PFSK-1 (cell line): Measurements from ENCODE around the gene MYLK3.

Experiments used
- FOXP2 ChIP-seq: optimal IDR thresholded peaks from 2 replicates; pipeline ENCODE3; 2011; ENCODE audit warnings: borderline replicate concordance, control low read depth, inconsistent platforms; ENCODE audit not compliant: insufficient read depth; ENCODE audit errors: extremely low read length, extremely low read depth
- POLR2AphosphoS5 ChIP-seq: IDR thresholded peaks from 2 replicates; pipeline ENCODE4 v1.6.1; 2012; ENCODE audit warnings: low read depth, mild to moderate bottlenecking, control low read depth, low read length, moderate library complexity
- SIN3A ChIP-seq: IDR thresholded peaks from 2 replicates; pipeline ENCODE4 v1.6.1; 2012; ENCODE audit warnings: mild to moderate bottlenecking, low read length, moderate library complexity, borderline replicate concordance; ENCODE audit not compliant: insufficient read depth
- TAF1 ChIP-seq: IDR thresholded peaks from 2 replicates; pipeline ENCODE4 v1.6.1; 2012; ENCODE audit warnings: low read length, control low read depth, borderline replicate concordance; ENCODE audit not compliant: insufficient read depth
- TF ChIP-seq, protein P1 (sequence below), 2 experiments: IDR thresholded peaks; 2 replicates each; pipeline versions ENCODE4 v1.6.1 to v1.8.0; 2011 to 2012; ENCODE audit warnings: low read depth in 2 of 2, low read length in 2 of 2, control low read depth in 1 of 2, inconsistent platforms in 1 of 2, mild to moderate bottlenecking in 1 of 2, moderate library complexity in 1 of 2; ENCODE audit not compliant: insufficient read depth in 1 of 2

MYLK3 gene

DNA sequence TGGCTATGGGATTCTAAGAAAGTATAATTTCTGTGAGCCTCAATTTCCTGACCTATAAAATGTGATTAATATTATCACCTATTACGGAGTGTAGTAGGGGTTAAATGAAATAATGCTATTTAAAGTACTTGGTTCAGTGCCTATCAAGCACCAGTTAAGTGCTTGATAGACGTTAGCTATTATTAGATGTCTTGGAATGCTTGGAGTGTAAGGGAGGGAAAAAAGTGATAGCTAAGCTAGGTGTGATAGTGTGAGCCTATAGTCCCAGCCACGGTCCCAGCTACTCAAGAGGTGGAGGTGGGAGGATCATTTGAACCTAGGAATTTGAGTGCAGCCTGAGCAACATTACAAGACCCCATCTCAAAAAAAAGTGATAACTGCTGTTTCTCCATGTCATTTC is 51.2 kb downstream of the MYLK3 start:
- TF ChIP-seq TAF1 (no peak), FOXP2 (no peak), SIN3A (no peak), POLR2AphosphoS5 (no peak)
- TF ChIP-seq, protein P1, sequence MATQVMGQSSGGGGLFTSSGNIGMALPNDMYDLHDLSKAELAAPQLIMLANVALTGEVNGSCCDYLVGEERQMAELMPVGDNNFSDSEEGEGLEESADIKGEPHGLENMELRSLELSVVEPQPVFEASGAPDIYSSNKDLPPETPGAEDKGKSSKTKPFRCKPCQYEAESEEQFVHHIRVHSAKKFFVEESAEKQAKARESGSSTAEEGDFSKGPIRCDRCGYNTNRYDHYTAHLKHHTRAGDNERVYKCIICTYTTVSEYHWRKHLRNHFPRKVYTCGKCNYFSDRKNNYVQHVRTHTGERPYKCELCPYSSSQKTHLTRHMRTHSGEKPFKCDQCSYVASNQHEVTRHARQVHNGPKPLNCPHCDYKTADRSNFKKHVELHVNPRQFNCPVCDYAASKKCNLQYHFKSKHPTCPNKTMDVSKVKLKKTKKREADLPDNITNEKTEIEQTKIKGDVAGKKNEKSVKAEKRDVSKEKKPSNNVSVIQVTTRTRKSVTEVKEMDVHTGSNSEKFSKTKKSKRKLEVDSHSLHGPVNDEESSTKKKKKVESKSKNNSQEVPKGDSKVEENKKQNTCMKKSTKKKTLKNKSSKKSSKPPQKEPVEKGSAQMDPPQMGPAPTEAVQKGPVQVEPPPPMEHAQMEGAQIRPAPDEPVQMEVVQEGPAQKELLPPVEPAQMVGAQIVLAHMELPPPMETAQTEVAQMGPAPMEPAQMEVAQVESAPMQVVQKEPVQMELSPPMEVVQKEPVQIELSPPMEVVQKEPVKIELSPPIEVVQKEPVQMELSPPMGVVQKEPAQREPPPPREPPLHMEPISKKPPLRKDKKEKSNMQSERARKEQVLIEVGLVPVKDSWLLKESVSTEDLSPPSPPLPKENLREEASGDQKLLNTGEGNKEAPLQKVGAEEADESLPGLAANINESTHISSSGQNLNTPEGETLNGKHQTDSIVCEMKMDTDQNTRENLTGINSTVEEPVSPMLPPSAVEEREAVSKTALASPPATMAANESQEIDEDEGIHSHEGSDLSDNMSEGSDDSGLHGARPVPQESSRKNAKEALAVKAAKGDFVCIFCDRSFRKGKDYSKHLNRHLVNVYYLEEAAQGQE (IDR thresholded peaks at IDR 0.05; ENCODE audit: insufficient read depth in 1 of 2, low read depth in 2 of 2, low read length in 2 of 2) = no peak

DNA sequence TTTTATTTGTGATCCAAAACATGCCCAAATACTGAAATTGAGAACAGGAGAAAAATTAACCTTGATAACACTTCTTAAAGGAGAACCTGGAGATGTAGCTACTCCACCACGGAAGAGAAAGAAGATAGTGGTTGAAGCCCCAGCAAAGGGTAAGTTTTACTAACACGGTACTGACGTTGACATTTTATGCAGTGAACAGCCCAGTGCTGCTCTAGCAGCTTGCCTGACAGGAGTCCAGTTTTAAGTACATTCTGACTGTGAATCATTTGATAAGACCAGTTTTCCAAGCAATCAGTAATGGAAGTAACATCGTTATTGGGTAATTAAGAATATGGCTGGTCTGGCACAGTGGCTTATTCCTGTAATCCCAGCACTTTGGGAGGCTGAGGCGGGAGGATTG is 52.2 kb downstream of the MYLK3 start:
- TF ChIP-seq TAF1 (no peak), SIN3A (no peak), POLR2AphosphoS5 (no peak), FOXP2 (no peak)
- TF ChIP-seq, protein P1 (IDR thresholded peaks at IDR 0.05; ENCODE audit: insufficient read depth in 1 of 2, low read depth in 2 of 2, low read length in 2 of 2) = no peak

DNA sequence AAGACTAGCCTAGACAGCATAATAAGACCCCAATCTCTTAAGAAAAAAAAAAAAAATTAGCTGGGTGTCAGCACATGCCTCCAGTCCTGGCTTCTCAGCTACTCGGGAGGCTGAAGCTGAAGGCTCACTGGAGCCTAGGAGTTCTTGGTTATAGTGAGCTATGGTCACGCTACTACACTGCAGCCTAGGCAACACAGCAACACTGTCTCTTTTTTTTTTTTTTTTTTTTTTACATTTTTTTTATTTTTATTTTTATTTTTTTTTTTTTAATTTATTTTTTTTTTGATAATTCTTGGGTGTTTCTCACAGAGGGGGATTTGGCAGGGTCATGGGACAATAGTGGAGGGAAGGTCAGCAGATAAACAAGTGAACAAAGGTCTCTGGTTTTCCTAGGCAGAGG is 54.5 kb downstream of the MYLK3 start:
- TF ChIP-seq POLR2AphosphoS5 (no peak), FOXP2 (no peak), TAF1 (no peak), SIN3A (no peak)
- TF ChIP-seq, protein P1 (IDR thresholded peaks at IDR 0.05; ENCODE audit: insufficient read depth in 1 of 2, low read depth in 2 of 2, low read length in 2 of 2) = no peak

DNA sequence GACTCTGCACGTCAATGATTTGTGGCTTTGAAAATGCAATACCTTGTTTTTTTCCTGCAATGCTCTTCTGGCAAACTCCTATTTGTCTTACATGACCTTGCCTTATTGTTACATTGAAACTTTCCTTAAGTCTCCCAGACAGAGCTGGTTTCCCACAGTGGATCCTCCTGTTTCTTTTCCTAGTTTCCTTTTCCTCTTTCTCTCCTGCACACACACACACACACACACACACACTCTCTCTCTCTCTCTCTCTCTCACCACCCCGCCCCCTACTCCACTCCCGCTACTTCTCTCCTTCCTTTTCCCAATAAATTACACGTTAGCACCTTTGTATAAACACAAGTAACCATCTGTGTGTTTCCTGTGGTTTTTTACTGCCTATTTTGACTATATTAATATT is 56.4 kb downstream of the MYLK3 start:
- TF ChIP-seq POLR2AphosphoS5 (no peak), FOXP2 (no peak), TAF1 (no peak)

DNA sequence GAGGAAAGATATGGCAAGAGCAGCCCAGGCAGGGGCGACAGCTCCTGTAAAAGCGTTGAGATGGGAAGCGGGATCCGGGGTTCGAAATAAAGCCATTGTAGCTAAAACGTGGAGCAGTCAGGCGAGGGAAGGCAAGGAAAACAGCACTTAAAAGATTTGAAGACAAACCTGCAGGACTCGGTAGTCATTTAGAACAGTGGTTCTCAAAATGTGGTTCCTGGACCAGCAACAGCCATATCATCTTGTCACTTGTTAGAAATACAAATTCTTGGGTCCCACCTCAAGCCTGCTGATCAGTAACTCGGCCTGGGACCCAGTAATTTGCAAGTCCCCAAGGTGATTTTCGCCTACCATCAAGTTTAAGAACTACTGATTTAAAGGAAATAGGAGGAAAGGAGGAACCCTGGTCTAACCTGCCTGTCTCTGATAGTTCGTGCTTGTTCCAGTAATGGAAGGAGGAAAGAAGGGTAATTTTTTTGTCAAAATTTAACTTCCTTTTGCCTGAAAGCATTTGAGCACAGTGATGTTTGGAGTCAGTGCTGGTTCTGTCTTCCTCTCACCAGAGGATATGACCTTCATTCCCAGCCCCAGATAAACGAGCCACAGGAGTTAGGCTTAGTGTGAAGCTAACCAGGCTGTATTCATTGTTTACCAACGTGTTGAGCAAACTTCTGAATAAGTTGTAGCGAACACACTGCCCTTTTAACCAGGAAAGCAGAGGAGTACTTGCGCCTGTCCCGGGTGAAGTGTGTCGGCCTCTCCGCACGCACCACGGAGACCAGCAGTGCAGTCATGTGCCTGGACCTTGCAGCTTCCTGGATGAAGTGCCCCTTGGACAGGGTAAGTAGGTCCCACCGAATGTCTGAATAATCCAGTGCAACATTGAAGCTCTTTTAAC is 57.6 kb downstream of the MYLK3 start:
- no peak for TF ChIP-seq TAF1
- TF ChIP-seq FOXP2 = no peak
- TF ChIP-seq, protein P1 (IDR thresholded peaks at IDR 0.05; ENCODE audit: insufficient read depth in 1 of 2, low read depth in 2 of 2, low read length in 2 of 2) = no peak
- TF ChIP-seq POLR2AphosphoS5 = no peak
- no peak; the same call in 1 of the 2 replicates for TF ChIP-seq SIN3A
